ENCODE data around the gene GLG1.
"Not testable (repeated sequence)": the region's sequence is repeated elsewhere in the genome, so short reads cannot be mapped to it uniquely, and the experiment has no call there.

The GLG1 gene

DNA sequence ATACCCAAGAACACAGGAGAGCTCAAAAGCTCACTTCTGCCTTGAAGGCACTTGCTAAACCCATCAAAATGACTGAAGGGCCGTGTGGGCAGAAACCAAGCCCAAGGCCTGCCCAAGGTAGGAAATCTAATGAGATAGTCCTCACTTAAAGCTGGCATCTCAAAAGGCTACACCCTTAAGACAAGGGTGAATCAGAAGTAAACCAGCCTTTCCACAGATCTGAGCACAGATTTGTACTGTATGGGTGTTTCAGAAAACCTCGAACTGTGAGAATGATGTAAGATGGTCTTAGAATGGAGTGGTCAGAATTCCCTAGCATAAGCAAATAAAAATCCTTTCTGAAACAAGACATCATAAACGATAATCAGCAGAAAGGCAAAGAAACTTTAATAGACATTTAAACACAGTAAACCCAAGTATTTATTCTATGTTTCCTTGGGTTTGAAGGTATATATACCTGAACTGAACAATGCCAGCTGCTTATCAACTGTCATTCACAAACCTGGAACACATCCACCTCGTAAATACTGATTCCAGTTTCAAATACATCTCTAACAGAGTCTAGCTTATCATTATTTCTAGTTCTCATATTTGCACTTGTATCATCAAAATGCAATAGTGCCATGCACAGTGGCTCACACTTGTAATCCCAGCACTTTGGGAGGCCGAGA is 37.8 kb downstream of the GLG1 start:
- DNase-seq (ENCODE audit: insufficient read length) (no peak), FAIRE-seq (no peak)
- TF ChIP-seq POLR2AphosphoS5 (IDR thresholded peaks at IDR 0.05; ENCODE audit: low read depth, low read length) (no peak), POLR2A (IDR thresholded peaks at IDR 0.05; ENCODE audit: low read depth, low read length) (no peak), TAF1 (IDR thresholded peaks at IDR 0.05; ENCODE audit: borderline replicate concordance, low read depth, low read length) (no peak)

GRCh38 chr16:74567901-74568300 is 39.0 kb downstream of the GLG1 start:
- DNase-seq (ENCODE audit: insufficient read length): no peak
- FAIRE-seq: no peak
- TF ChIP-seq POLR2A (IDR thresholded peaks at IDR 0.05; ENCODE audit: low read depth, low read length) (no peak), POLR2AphosphoS5 (IDR thresholded peaks at IDR 0.05; ENCODE audit: low read depth, low read length) (no peak), TAF1 (IDR thresholded peaks at IDR 0.05; ENCODE audit: borderline replicate concordance, low read depth, low read length) (no peak)

- TF ChIP-seq TAF1 (IDR thresholded peaks at IDR 0.05; ENCODE audit: borderline replicate concordance, low read depth, low read length): no peak
- DNase-seq (ENCODE audit: insufficient read length): no peak
- no peak for FAIRE-seq
These were observed 41.5 kb downstream of the GLG1 start for GRCh38 chr16:74565378-74565777.

DNA sequence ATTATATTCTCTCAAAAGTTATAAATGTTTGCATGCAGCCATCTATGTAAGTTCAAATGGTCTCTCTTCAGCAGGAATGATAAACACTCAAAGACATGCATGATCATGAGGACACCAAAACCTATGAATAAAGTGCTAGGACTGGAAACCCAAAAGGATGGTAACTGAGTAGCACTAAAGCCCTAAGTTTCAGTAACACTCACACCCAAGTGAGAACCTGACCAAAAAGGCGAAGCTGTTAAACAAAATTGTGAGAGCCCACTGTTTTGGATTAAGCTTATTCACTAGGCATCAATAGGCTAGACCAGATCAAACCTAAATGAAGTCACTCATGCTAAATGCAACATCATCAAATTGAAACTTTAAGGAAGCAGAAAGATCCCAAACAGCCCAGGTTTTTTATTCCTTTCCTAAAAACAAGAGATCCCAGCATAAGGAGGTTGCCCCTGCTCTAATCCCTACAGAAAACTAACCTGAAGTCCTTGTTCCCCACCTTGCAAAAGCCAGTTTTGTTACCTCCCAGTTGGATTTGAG is 42.4 kb downstream of the GLG1 start:
- TF ChIP-seq POLR2A (IDR thresholded peaks at IDR 0.05; ENCODE audit: low read depth, low read length) (no peak), POLR2AphosphoS5 (IDR thresholded peaks at IDR 0.05; ENCODE audit: low read depth, low read length) (no peak), TAF1 (IDR thresholded peaks at IDR 0.05; ENCODE audit: borderline replicate concordance, low read depth, low read length) (no peak)
- FAIRE-seq (no peak), DNase-seq (ENCODE audit: insufficient read length) (no peak)

DNA sequence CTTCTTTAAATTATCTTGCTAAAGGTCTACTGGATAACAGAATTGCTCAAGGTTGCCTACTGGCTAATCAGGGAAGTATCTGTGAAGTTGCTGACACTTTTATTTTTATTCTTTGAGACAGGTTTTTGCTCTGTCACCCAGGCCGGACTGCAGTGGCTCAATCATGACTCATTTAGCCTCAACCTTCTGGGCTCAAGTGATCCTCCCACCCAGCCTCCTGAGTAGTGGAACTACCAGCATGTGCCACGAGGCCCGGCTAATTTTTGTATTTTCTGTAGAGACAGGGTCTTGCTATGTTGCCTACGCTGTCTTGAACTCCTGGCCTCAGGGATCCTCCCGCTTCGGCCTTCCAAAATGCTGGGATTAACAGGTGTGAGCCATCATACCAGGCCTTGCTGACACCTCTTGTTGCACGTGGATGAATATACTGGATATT is 43.1 kb downstream of the GLG1 start:
- FAIRE-seq: no peak
- DNase-seq (ENCODE audit: insufficient read length): no peak
- no peak for TF ChIP-seq POLR2A (IDR thresholded peaks at IDR 0.05; ENCODE audit: low read depth, low read length)
- no peak for TF ChIP-seq POLR2AphosphoS5 (IDR thresholded peaks at IDR 0.05; ENCODE audit: low read depth, low read length)
- TF ChIP-seq TAF1 (IDR thresholded peaks at IDR 0.05; ENCODE audit: borderline replicate concordance, low read depth, low read length): no peak

- DNase-seq (ENCODE audit: insufficient read length) (no peak), FAIRE-seq (no peak)
- TF ChIP-seq TAF1 (IDR thresholded peaks at IDR 0.05; ENCODE audit: borderline replicate concordance, low read depth, low read length) (no peak), POLR2AphosphoS5 (IDR thresholded peaks at IDR 0.05; ENCODE audit: low read depth, low read length) (no peak), POLR2A (IDR thresholded peaks at IDR 0.05; ENCODE audit: low read depth, low read length) (no peak)
These were observed 44.8 kb downstream of the GLG1 start for GRCh38 chr16:74562117-74562516.

DNA sequence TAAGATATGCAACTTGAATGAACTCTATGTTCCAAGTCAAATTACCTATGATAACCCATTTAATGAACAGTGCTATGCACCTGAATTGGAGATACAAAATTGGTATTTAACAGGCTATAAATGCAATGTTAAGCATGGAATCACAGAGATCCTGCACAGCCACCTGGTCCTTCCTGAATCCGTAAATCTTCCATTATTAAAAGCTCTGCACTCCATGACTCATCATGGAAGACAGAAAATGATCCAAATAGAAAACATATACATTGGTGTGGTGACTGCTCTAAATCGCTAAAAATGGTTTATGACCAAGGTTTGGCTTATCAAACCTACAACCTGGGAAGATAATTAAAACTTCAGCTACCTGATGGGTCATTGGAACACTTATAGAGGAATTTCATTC is 45.3 kb downstream of the GLG1 start:
- FAIRE-seq: no peak
- no peak for TF ChIP-seq TAF1 (IDR thresholded peaks at IDR 0.05; ENCODE audit: borderline replicate concordance, low read depth, low read length)
- no peak for TF ChIP-seq POLR2AphosphoS5 (IDR thresholded peaks at IDR 0.05; ENCODE audit: low read depth, low read length)
- no peak for TF ChIP-seq POLR2A (IDR thresholded peaks at IDR 0.05; ENCODE audit: low read depth, low read length)
- no peak for DNase-seq (ENCODE audit: insufficient read length)

- no peak for FAIRE-seq
- no peak for DNase-seq (ENCODE audit: insufficient read length)
These were observed 46.0 kb downstream of the GLG1 start for GRCh38 chr16:74560912-74561311.

GRCh38 chr16:74558873-74559272 is 48.0 kb downstream of the GLG1 start:
- TF ChIP-seq TAF1 (IDR thresholded peaks at IDR 0.05; ENCODE audit: borderline replicate concordance, low read depth, low read length) (no peak), POLR2A (IDR thresholded peaks at IDR 0.05; ENCODE audit: low read depth, low read length) (no peak), POLR2AphosphoS5 (IDR thresholded peaks at IDR 0.05; ENCODE audit: low read depth, low read length) (no peak)
- FAIRE-seq: no peak
- DNase-seq (ENCODE audit: insufficient read length): no peak

More at GRCh38 chr16:74560912-74561311, 46.0 kb downstream of the GLG1 start:
- TF ChIP-seq TAF1 (IDR thresholded peaks at IDR 0.05; ENCODE audit: borderline replicate concordance, low read depth, low read length): no peak
- no peak for TF ChIP-seq POLR2AphosphoS5 (IDR thresholded peaks at IDR 0.05; ENCODE audit: low read depth, low read length)
- no peak for TF ChIP-seq POLR2A (IDR thresholded peaks at IDR 0.05; ENCODE audit: low read depth, low read length)

- TF ChIP-seq POLR2AphosphoS5 (IDR thresholded peaks at IDR 0.05; ENCODE audit: low read depth, low read length) (no peak), TAF1 (IDR thresholded peaks at IDR 0.05; ENCODE audit: borderline replicate concordance, low read depth, low read length) (no peak), POLR2A (IDR thresholded peaks at IDR 0.05; ENCODE audit: low read depth, low read length) (no peak)
- FAIRE-seq: no peak
- no peak for DNase-seq (ENCODE audit: insufficient read length)
These were observed 49.6 kb downstream of the GLG1 start for GRCh38 chr16:74557275-74557674.

DNA sequence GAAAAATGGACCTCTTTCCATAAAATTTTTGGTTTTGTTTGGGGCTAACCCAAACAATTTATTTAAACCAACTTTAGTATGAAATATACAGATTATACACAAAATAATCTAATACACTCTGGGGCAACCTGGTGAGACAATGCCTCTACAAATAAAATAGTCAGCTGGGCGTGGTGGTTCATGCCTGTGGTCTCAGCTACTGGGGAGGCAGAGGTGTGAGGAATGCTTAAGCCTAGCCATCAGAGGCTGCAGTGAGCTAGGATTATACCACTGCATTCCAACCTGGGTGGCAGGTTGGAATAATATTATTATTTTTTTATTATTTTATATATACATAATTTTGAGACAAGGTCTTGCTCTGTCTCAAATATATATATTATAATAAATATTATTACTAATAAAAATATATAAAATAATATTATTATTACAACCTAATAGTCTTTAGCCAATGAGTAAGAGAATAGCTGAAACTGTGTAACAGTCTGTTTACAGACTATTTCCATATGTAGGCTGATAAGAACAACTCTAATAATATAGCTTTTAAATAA is 50.5 kb downstream of the GLG1 start:
- DNase-seq (ENCODE audit: insufficient read length) (no peak), FAIRE-seq (no peak)
- no peak for TF ChIP-seq POLR2A (IDR thresholded peaks at IDR 0.05; ENCODE audit: low read depth, low read length)
- no peak for TF ChIP-seq POLR2AphosphoS5 (IDR thresholded peaks at IDR 0.05; ENCODE audit: low read depth, low read length)
- TF ChIP-seq TAF1 (IDR thresholded peaks at IDR 0.05; ENCODE audit: borderline replicate concordance, low read depth, low read length): no peak

DNA sequence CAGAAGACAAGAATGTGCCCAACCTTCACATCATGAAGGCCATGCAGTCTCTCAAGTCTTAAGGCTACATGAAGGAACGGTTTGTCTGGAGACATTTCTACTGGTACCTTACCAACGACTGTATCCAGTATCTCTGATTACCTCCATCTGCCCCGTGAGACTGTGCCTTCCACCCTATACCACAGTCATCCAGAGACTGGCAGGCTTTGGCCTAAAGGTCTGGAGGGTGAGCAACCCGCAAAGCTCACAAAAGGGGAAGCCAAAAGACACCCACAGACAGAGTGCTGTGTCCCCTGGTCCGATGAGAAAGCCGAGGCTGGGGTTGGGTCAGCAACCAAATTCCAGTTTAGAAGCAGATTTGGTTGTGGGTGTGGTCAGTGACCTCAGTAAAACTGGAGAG is 54.6 kb downstream of the GLG1 start:
- not testable (repeated sequence) for FAIRE-seq; DNase-seq (ENCODE audit: insufficient read length)

DNA sequence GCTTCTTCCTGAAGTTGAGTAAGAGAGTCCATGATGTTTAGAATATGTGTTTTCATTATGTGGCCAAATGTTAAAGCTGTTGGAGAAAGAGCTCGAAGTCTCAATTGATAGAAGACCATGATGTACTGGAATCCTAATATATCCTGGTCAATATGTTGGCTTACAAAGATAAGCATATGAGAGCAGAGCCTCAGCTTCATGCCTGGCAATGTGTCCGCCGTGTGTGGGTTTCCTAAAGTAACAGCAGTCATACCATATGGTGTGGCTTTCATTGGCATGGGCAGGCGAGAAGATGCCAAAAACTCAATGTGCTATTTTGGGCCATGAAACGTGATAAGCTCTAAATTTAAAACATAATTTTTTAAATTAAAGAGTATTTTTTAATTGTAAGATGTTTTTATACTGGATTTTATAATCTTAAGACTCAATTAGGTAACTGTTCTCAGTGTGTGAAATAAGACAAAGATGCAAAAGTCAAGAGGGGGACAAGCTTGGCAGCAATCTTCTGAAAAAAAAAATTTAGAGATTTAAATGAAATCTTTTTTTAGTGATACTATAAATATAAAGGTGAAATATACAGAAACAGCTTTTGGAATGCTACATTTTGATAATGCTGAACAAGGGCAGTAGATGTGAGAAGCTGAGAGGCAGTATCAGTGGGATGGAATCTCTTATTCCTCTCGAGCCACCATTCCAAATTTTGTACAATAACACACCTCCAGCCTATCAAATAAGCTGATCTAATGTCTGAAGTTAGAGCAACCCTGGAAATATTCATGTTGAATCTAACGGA is 56.5 kb downstream of the GLG1 start:
- FAIRE-seq: not testable (repeated sequence)

GRCh38 chr16:74546112-74546511 is 60.8 kb downstream of the GLG1 start:
- not testable (repeated sequence) for DNase-seq (ENCODE audit: insufficient read length); FAIRE-seq

More for the DNA sequence above, 56.5 kb downstream of the GLG1 start:
- not testable (repeated sequence) for DNase-seq (ENCODE audit: insufficient read length)

DNA sequence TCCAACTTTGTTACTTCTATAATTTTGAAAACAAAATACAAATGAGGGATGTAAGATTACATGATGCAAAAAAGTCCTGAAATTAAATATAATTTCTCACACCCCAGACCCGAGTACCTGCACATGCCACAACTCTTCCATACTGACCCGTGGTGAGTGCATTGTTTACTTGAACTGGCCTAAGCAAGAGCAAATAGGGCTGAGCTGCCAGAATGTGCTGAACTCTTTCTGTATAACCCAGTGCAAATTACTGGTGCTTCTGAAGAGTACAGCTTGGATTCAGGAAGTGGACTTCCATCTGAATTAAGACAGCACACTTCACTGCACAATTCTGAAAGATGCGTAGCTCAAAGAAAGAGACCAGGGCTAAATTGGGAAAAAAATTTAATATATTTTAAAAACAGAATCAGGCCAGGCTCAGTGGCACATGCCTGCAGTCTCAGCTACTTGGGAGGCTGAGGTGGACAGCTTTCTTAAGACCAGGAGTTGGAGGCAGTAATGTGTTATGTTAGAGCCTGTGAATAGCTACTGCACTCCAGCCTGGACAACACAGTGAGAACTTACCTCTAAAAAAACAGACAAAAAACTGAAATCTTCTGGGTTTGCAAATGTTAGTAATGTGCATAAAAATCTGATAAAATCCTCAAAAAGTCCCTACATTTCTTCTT is 63.9 kb downstream of the GLG1 start:
- not testable (repeated sequence) for DNase-seq (ENCODE audit: insufficient read length); FAIRE-seq

DNA sequence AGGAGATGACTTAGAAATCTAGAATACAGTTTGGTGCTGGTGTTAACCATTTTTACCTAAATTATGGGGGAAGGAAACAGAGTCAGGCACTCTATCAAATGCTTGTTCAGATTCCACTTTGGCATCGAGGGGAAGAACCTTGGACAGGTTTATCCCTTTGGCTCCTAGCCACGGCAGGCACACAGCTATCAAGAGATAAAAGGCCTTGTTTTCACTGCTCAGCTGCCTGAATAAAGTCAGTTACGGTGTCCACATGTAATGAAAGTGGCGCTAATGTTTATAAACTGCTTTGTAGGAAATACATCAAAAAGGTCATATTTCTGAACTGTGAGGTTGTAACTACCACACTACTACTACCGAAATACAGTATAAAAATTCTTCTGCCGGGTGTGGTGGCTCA is 66.3 kb downstream of the GLG1 start:
- DNase-seq (ENCODE audit: insufficient read length): not testable (repeated sequence)
- peak; percentile 5 for FAIRE-seq
